ENCODE measurements around the gene MRPL42. TPM values are rescaled to one million over a fixed set of nuclear protein-coding genes. Genes with fewer than 3 reads are reported as not detected.

The MRPL42 gene
- polyA plus RNA-seq, 1 donor (not counting 4 experiments of a cell fraction or from before 2014, with no cell fraction given): 110 TPM

- Histone ChIP-seq H3K36me3 (ENCODE audit: control insufficient read depth in 2 of 2, extremely low read depth in 1 of 2, insufficient read depth in 2 of 2, low read length in 2 of 2) (peaks cover 22 to 24% of the 10 kb centered on the region in 2 experiments), H2AFZ (ENCODE audit: control insufficient read depth, low read length) (no peak overlapping the region), H3K27ac (ENCODE audit: control insufficient read depth, insufficient read depth, low read length) (no peak overlapping the region), H3K9ac (ENCODE audit: control insufficient read depth, extremely low read depth, insufficient read depth, low read length) (no peak overlapping the region), H3K4me1 (ENCODE audit: control insufficient read depth, extremely low read depth, insufficient read depth, low read length) (no peaks in the 10 kb centered on the region), H3K9me1 (ENCODE audit: control insufficient read depth, extremely low read depth, insufficient read depth, low read length) (no peaks in the 10 kb centered on the region), H3K9me3 (ENCODE audit: control insufficient read depth, low read depth, low read length) (no peaks in the 10 kb centered on the region), H3K4me3 (ENCODE audit: control insufficient read depth in 2 of 3, extremely low read depth in 1 of 3, insufficient read depth in 2 of 3, low read depth in 1 of 3, low read length in 3 of 3) (no peak overlapping the region), H3K27me3 (ENCODE audit: control insufficient read depth, extremely low read depth, insufficient read depth, low read length) (no peaks in the 10 kb centered on the region), H3K79me2 (ENCODE audit: control insufficient read depth, insufficient read depth, low read length) (no peaks in the 10 kb centered on the region), H3K4me2 (ENCODE audit: control insufficient read depth, extremely low read depth, insufficient read depth, low read depth, low read length) (no peak overlapping the region), H4K20me1 (ENCODE audit: control insufficient read depth, extremely low read depth, insufficient read depth, low read length) (no peaks in the 10 kb centered on the region)
- no peak for TF ChIP-seq CTCF (optimal IDR thresholded peaks at IDR 0.05 in 1 of 3, IDR thresholded peaks at IDR 0.05 in 1 of 3, conservative IDR thresholded peaks at IDR 0.05 in 1 of 3; ENCODE audit: extremely low read depth in 1 of 3, insufficient read depth in 2 of 3, low read length in 3 of 3)
- no peak for TF ChIP-seq EZH2 (IDR thresholded peaks at IDR 0.05; ENCODE audit: low read length)
- dilution Hi-C loops (cut with MboI; ENCODE audit: extremely low pct_ligation_motif_present, low sequenced_read_pairs): no loop called here
- no peak for DNase-seq (ENCODE audit: low read depth, low spot score)
- no peak for FAIRE-seq
Measured at GRCh38 chr12:93482721-93483120, 15.4 kb downstream of the MRPL42 start.

DNA sequence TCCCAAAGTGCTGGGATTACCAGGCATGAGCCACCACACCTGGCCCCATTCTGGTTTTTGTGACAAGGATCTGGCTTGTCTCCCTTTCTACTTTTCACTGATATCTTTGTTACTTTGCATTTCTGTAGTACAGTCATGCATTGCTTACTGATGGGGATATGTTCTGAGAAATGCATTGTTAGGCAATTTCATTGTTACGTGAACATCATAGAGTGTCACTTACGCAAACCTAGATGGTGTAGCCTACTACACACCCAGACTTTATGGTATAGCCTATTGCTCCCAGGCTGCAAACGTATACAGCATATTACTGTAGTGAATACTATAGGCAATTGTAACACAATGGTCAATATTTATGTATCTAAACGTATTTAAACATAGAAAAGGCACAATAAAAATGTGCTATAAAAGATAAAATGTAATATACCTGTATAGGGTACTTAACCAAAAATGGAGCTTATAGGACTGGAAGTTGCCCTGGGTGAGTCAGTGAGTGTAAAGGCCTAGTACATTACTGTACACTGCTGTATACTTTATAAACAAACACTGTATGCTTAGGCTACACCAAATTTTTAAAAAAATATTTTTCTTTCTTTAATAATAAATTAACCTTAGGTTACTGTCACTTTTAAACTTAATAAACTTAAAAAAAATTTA is 16.0 kb downstream of the MRPL42 start:
- H4K20me1 ChIP-seq (ENCODE audit: control insufficient read depth, extremely low read depth, insufficient read depth, low read length): no peaks in the 10 kb centered on the region
- peaks cover 20 to 22% of the 10 kb centered on the region in 2 experiments for H3K36me3 ChIP-seq (ENCODE audit: control insufficient read depth in 2 of 2, extremely low read depth in 1 of 2, insufficient read depth in 2 of 2, low read length in 2 of 2)
- no peaks in the 10 kb centered on the region for H3K9me3 ChIP-seq (ENCODE audit: control insufficient read depth, low read depth, low read length)
- H3K27ac ChIP-seq (ENCODE audit: control insufficient read depth, insufficient read depth, low read length): no peak overlapping the region
- DNase-seq (ENCODE audit: low read depth, low spot score) (no peak), FAIRE-seq (no peak)
- H3K79me2 ChIP-seq (ENCODE audit: control insufficient read depth, insufficient read depth, low read length): no peaks in the 10 kb centered on the region
- no peaks in the 10 kb centered on the region for H3K4me1 ChIP-seq (ENCODE audit: control insufficient read depth, extremely low read depth, insufficient read depth, low read length)
- no peak overlapping the region for H3K9ac ChIP-seq (ENCODE audit: control insufficient read depth, extremely low read depth, insufficient read depth, low read length)
- H3K27me3 ChIP-seq (ENCODE audit: control insufficient read depth, extremely low read depth, insufficient read depth, low read length): no peaks in the 10 kb centered on the region
- H3K4me2 ChIP-seq (ENCODE audit: control insufficient read depth, extremely low read depth, insufficient read depth, low read depth, low read length): no peak overlapping the region
- H3K4me3 ChIP-seq (ENCODE audit: control insufficient read depth in 2 of 3, extremely low read depth in 1 of 3, insufficient read depth in 2 of 3, low read depth in 1 of 3, low read length in 3 of 3): no peak overlapping the region
- no peaks in the 10 kb centered on the region for H3K9me1 ChIP-seq (ENCODE audit: control insufficient read depth, extremely low read depth, insufficient read depth, low read length)
- no peak overlapping the region for H2AFZ ChIP-seq (ENCODE audit: control insufficient read depth, low read length)
- TF ChIP-seq EZH2 (IDR thresholded peaks at IDR 0.05; ENCODE audit: low read length) (no peak), CTCF (optimal IDR thresholded peaks at IDR 0.05 in 1 of 3, IDR thresholded peaks at IDR 0.05 in 1 of 3, conservative IDR thresholded peaks at IDR 0.05 in 1 of 3; ENCODE audit: extremely low read depth in 1 of 3, insufficient read depth in 2 of 3, low read length in 3 of 3) (no peak)
- dilution Hi-C loops (cut with MboI; ENCODE audit: extremely low pct_ligation_motif_present, low sequenced_read_pairs): no loop called here

All from keratinocyte (primary cell).